Activated CD4-positive, alpha-beta T cell treated with anti-CD3 and anti-CD28 coated beads for 36 hours (primary cell): ENCODE data around the gene BRIP1. TPM values are rescaled to one million over a fixed set of nuclear protein-coding genes. Genes with fewer than 3 reads are reported as not detected.
"Not testable (repeated sequence)": the region's sequence is repeated elsewhere in the genome, so short reads cannot be mapped to it uniquely, and the experiment has no call there.

Experiments used
- ATAC-seq: fragments of 200-7000 bp; cut with Tn5 transposase; one replicate; pipeline ENCODE4 v1.10.0; 2021; ENCODE audit warnings: mild to moderate bottlenecking, moderate library complexity
- CTCF ChIA-PET: fragments of 350-600 bp; sonication (Branson Sonifier 250); formaldehyde crosslinking; loops from one replicate; lab custom pipeline; 2021; ENCODE audit warnings: antibody characterized with exemption; lab: Charles Lee
- POLR2A ChIA-PET: fragments of 350-600 bp; sonication (Branson Sonifier 250); formaldehyde crosslinking; loops from one replicate; lab custom pipeline; 2021; ENCODE audit warnings: antibody characterized with exemption, inconsistent platforms; lab: Charles Lee
- DNase-seq: peaks from one replicate; pipeline ENCODE4 v3.0.0-alpha.2; 2020
- H3K27ac Mint-ChIP-seq: one replicate; pipeline ENCODE4 v1.8.0; 2021; ENCODE audit warnings: mixed read lengths
- H3K27me3 Mint-ChIP-seq: one replicate; pipeline ENCODE4 v1.8.0; 2021; ENCODE audit warnings: mixed read lengths
- H3K36me3 Mint-ChIP-seq: one replicate; pipeline ENCODE4 v1.8.0; 2021; ENCODE audit warnings: low read depth, mixed read lengths
- H3K4me1 Mint-ChIP-seq: one replicate; pipeline ENCODE4 v1.8.0; 2021; ENCODE audit warnings: mixed read lengths
- H3K4me3 Mint-ChIP-seq: one replicate; pipeline ENCODE4 v1.8.0; 2021; ENCODE audit warnings: mild to moderate bottlenecking, moderate library complexity, mixed read lengths
- H3K9me3 Mint-ChIP-seq: one replicate; pipeline ENCODE4 v1.8.0; 2021; ENCODE audit warnings: low read depth, mixed read lengths
- intact Hi-C, 2 experiments: fragments of 100-400 bp; cut with DNase I in 1 of 2; cut with micrococcal nuclease in 1 of 2; formaldehyde crosslinking; loops; one replicate each; pipeline versions ENCODE4 v1.14.2 to v1.15.1; 2022 to 2024; cut with DNase I, micrococcal nuclease
- total RNA-seq, 2 experiments: library from RNA; stranded (reverse); gene quantifications; one replicate each; pipeline ENCODE4 v1.2.3, GENCODE V29; 2021

The BRIP1 gene
- total RNA-seq, 2 experiments from 2014 or later, result 15.4 to 16.2 TPM

DNA sequence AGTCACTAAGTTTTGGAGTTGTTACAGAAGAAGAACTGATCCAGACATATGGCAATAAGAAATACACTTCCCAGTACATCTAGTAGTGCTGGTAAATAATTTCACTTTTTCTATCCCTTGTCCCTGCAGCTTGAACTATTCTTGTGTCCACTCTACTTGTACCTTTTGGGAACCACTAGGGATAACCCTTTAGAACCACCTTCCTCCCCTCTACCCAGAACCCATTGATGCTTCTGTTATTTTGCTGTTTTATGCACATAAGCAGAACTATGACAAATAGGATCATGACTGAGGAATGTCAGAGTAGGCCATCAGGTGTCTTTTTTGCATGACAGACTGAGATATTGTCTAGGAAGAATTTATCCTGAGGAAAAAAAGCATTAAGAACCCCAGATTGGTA, 125.1 kb downstream of the BRIP1 start:
- Mint-ChIP-seq H3K27ac (no peak overlapping the region), H3K36me3 (peaks cover 35% of the 10 kb centered on the region), H3K4me3 (no peak overlapping the region), H3K4me1 (no peaks in the 10 kb centered on the region), H3K9me3 (peaks cover 9% of the 10 kb centered on the region), H3K27me3 (no peaks in the 10 kb centered on the region)
- intact Hi-C loops, result no loop called here
- no peak for DNase-seq
- CTCF ChIA-PET, result no interaction called here
- ATAC-seq, result no peak
- POLR2A ChIA-PET, result no interaction called here

DNA sequence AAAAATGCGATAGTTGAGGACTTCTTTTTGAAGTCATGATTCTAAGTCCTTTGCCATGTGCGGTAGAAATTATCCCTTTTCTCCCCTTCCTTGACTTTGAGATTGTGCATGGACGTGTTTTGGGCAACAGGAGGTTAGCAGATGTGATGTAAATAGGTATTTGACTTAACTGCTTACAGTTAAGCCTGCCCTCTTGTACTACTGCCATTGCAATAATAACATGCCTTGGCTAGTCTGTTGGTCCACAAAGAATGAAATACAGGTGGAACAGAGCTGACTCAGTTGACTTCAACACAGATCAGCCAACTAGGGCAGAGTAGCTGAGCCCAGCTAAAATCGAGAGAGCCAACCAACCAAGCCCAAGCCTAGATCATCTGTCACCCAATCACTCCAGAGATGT, 125.5 kb downstream of the BRIP1 start:
- no peaks in the 10 kb centered on the region for H3K4me1 Mint-ChIP-seq
- H3K9me3 Mint-ChIP-seq, result peaks cover 9% of the 10 kb centered on the region
- ATAC-seq, result no peak
- no peak overlapping the region for H3K27ac Mint-ChIP-seq
- CTCF ChIA-PET, result no interaction called here
- no peaks in the 10 kb centered on the region for H3K27me3 Mint-ChIP-seq
- peaks cover 35% of the 10 kb centered on the region for H3K36me3 Mint-ChIP-seq
- POLR2A ChIA-PET, result no interaction called here
- H3K4me3 Mint-ChIP-seq, result no peak overlapping the region
- intact Hi-C loops, result no loop called here
- no peak for DNase-seq

DNA sequence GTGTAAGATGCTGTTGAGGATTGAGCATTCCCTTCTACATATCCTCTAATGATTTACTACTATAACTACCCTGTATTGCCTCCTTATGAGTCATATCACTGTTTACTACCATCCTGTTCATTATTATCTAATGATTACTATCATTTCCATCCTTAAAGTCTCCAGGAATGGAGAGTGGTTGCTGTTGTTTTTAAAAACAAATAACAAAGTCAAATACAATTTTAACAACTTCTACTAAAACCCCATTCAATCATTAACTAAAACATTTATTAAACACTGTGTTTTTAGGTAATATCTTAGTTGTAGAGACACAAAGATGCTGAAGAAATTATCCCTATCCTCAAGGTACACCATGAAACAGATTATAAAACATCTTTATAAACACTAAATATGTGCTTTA, 126.9 kb downstream of the BRIP1 start:
- Mint-ChIP-seq H3K27ac (no peak overlapping the region), H3K27me3 (no peaks in the 10 kb centered on the region), H3K4me3 (no peak overlapping the region), H3K9me3 (peaks cover 9% of the 10 kb centered on the region), H3K36me3 (peaks cover 25% of the 10 kb centered on the region), H3K4me1 (no peaks in the 10 kb centered on the region)
- DNase-seq (no peak), ATAC-seq (no peak)
- intact Hi-C loops, result no loop called here
- ChIA-PET CTCF (no interaction called here), POLR2A (no interaction called here)

DNA sequence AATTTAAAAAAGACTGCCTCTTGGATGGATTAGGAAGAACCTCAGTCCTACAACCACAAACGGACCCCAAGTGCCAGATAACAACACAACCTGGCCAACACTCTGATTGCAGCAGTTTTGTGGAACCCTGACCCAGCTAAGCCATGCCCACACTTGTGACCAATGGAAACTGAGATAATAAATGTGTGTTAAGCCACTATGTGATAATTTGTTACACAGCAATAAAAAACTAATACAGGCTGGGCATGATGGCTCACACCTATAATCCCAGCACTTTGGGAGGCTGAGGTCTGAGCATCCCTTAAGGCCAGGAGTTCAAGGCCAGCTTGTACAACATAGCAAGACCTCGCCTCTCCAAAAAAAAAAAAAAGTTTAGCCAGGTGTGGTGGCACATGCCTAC, 127.5 kb downstream of the BRIP1 start:
- POLR2A ChIA-PET, result no interaction called here
- no peak for DNase-seq
- no peaks in the 10 kb centered on the region for H3K27me3 Mint-ChIP-seq
- CTCF ChIA-PET, result no interaction called here
- peaks cover 19% of the 10 kb centered on the region for H3K36me3 Mint-ChIP-seq
- ATAC-seq, result no peak
- H3K4me3 Mint-ChIP-seq, result no peak overlapping the region
- peaks cover 4% of the 10 kb centered on the region for H3K9me3 Mint-ChIP-seq
- no peak overlapping the region for H3K27ac Mint-ChIP-seq
- no peaks in the 10 kb centered on the region for H3K4me1 Mint-ChIP-seq
- intact Hi-C loops, result no loop called here

DNA sequence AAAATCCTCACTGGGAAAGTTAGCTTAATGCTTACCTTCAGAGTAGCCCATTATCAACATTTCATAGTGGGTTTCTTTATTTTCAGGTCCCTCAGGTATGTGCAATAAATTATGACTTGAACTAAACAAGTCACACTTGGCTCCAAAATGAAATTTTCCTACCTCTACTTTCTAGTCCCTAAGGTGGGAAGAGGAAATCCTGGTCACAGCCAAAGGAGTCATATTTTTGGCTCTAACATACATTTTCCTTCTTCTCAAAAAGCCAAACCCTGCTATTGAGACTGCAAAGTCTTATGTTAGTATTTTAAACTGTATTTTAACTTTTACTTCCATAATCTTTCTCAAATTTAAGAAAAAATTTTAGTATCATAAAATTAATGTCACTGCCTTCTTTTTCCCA, 128.9 kb downstream of the BRIP1 start:
- Mint-ChIP-seq H3K4me1 (no peaks in the 10 kb centered on the region), H3K4me3 (no peak overlapping the region), H3K27me3 (no peaks in the 10 kb centered on the region), H3K27ac (no peak overlapping the region), H3K9me3 (peaks cover 4% of the 10 kb centered on the region), H3K36me3 (peaks cover 14% of the 10 kb centered on the region)
- intact Hi-C loops, result no loop called here
- DNase-seq, result no peak
- POLR2A ChIA-PET, result no interaction called here
- CTCF ChIA-PET, result no interaction called here
- ATAC-seq, result no peak

DNA sequence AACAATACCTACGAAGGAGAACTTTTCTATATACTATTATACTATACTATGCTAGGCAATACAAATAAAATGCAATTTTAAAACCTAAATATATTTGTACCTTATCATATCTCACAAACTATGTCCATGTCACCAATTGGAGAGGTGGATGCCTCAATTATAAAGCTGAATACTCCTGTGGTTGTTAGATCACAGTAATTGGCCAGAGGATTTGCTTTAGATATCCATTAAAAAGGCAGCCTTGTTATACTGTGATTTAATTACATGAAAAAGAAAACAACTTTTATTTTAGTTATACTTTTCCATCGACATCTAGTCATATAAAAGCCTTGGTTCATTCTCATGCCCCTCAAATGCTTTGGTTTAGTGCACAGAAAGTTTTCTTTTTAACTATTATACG, 129.3 kb downstream of the BRIP1 start:
- ChIA-PET CTCF (no interaction called here), POLR2A (no interaction called here)
- ATAC-seq (no peak), DNase-seq (no peak)
- Mint-ChIP-seq H3K27me3 (no peaks in the 10 kb centered on the region), H3K36me3 (peaks cover 13% of the 10 kb centered on the region), H3K4me3 (no peak overlapping the region), H3K27ac (no peak overlapping the region), H3K9me3 (peaks cover 4% of the 10 kb centered on the region), H3K4me1 (no peaks in the 10 kb centered on the region)
- intact Hi-C loops, result no loop called here

DNA sequence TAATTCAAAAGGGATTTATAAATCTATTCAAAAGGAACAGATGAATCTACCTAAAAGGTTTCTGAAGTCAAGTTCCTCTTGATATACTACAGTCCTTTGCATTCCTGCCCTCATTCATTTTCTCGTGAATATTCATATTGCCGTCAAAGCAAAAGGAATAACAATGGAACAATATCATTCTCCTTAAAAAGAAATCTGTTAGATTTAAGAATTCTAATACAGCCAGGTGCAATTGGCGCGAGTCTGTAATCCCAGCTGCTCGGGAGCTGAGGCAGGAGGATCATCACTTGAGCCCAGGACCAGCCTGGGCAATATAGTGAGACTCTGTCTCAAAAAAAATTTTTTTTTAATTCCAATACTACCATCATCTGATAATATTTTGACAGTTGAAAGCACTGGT, 130.3 kb downstream of the BRIP1 start:
- H3K27me3 Mint-ChIP-seq, result no peaks in the 10 kb centered on the region
- ATAC-seq, result no peak
- CTCF ChIA-PET, result no interaction called here
- no peak overlapping the region for H3K4me3 Mint-ChIP-seq
- POLR2A ChIA-PET, result no interaction called here
- intact Hi-C loops, result no loop called here
- H3K4me1 Mint-ChIP-seq, result no peaks in the 10 kb centered on the region
- H3K9me3 Mint-ChIP-seq, result peaks cover 4% of the 10 kb centered on the region
- no peak overlapping the region for H3K27ac Mint-ChIP-seq
- no peak for DNase-seq
- H3K36me3 Mint-ChIP-seq, result peaks cover 12% of the 10 kb centered on the region

DNA sequence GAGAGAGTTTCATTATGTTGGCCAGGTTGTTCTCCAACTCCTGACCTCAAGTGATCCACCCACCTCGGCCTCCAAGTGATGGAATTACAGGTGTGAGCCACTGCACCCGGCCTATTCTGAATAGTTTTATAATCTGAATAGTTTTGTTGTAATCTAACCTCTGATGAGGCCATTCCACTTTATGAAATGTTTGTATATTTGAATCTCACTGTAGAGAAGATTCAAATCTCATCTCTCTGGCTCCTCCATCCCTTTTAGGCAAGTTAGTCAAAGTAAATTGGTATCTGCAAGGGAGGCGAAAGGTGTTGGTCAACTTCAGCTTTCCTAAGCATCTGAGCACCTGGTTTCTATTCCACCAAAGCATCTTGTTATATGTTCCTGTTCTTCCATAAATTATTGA, 131.2 kb downstream of the BRIP1 start:
- CTCF ChIA-PET, result no interaction called here
- Mint-ChIP-seq H3K4me1 (no peaks in the 10 kb centered on the region), H3K4me3 (no peak overlapping the region), H3K27ac (no peak overlapping the region), H3K36me3 (peaks cover 10% of the 10 kb centered on the region), H3K27me3 (no peaks in the 10 kb centered on the region), H3K9me3 (no peaks in the 10 kb centered on the region)
- ATAC-seq, result no peak
- POLR2A ChIA-PET, result no interaction called here
- intact Hi-C loops, result no loop called here
- DNase-seq, result no peak

DNA sequence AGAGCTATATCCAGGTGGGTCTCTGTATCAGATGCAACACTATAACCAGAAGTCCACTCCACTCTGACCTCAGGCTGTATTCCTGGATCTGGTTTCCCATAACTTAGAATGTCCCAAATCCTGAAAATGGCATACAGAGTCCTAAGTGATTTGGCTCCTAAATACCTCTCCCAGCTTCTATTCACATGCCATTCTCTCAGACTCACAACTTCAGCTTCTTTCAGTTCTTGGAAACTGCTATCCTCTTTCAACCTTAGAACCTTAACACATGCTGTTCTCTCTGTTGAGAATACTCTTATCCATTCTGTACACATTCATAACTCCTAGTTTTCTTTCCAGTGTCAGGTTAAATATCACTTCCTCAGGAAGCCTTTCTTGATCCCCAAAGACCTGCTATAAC, 132.0 kb downstream of the BRIP1 start:
- Mint-ChIP-seq H3K27me3 (no peaks in the 10 kb centered on the region), H3K4me1 (no peaks in the 10 kb centered on the region), H3K9me3 (no peaks in the 10 kb centered on the region), H3K36me3 (peaks cover 11% of the 10 kb centered on the region), H3K27ac (no peak overlapping the region), H3K4me3 (no peak overlapping the region)
- intact Hi-C loops, result no loop called here
- CTCF ChIA-PET, result no interaction called here
- POLR2A ChIA-PET, result no interaction called here
- DNase-seq (no peak), ATAC-seq (no peak)

DNA sequence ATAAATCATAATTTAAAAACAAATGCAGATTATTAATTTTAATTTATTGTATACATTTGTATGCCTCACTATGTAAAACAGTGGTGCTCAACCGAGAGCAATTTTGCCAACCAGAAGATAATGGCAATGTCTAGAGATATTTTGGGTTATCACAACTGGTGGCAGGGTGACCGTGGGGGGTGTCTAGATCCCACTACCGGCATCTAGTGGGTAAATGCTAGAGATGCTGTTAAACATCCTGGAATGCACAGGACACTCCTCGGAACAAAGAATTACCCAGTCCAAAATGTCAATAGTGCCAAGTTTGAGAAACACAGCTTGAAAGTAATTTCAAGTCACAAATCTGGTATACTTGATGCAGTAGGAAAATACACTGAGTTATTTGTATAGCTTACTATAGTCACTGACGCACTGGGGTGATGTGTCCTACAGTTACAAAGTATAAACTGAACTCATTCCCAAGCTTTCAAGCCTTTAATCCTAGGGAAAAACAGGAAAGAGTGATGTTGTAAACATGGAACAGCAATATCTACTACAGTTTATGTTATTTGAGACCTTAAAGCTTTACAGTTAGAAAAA, 133.5 kb downstream of the BRIP1 start:
- no peaks in the 10 kb centered on the region for H3K4me1 Mint-ChIP-seq
- ATAC-seq (no peak), DNase-seq (no peak)
- H3K4me3 Mint-ChIP-seq, result no peak overlapping the region
- intact Hi-C loops, result no loop called here
- CTCF ChIA-PET, result interaction anchor here (1.0 to 1.1 kb wide), 2 partner anchors 48 to 103 kb away, joined by 4 read pairs; no protein-coding TSS in a partner anchor
- H3K27ac Mint-ChIP-seq, result no peak overlapping the region
- peaks cover 9% of the 10 kb centered on the region for H3K36me3 Mint-ChIP-seq
- no peaks in the 10 kb centered on the region for H3K27me3 Mint-ChIP-seq
- POLR2A ChIA-PET, result interaction anchor here (0.5 kb wide), 1 partner anchor 230 kb away, joined by 3 read pairs; no protein-coding TSS in a partner anchor
- H3K9me3 Mint-ChIP-seq, result no peaks in the 10 kb centered on the region

DNA sequence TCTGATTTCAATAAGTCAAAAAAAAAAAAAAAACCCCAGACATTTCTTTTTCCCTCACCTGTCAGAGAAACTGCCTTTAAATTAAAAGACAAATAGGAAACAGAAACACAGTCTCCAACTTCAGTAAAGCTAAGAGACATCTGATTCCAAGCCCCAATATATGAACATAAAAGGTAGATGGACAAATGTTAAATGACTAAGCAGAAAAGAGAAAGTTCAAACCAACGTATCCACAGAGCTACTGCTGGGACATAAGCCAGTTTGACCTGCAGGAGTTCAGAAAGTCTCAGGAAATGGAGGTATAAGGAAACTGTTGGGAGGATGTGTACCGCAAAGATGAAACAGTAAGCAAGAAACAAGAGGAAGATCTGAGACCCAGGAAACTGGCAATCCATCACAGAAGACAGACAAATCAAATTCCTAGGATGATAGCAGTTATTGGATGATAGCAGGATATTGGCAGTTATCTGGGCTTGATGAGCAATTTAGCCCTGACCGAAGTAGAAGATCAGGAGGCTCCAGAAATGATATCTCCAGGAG, 135.0 kb downstream of the BRIP1 start:
- H3K9me3 Mint-ChIP-seq, result no peaks in the 10 kb centered on the region
- no peak overlapping the region for H3K4me3 Mint-ChIP-seq
- CTCF ChIA-PET, result no interaction called here

DNA sequence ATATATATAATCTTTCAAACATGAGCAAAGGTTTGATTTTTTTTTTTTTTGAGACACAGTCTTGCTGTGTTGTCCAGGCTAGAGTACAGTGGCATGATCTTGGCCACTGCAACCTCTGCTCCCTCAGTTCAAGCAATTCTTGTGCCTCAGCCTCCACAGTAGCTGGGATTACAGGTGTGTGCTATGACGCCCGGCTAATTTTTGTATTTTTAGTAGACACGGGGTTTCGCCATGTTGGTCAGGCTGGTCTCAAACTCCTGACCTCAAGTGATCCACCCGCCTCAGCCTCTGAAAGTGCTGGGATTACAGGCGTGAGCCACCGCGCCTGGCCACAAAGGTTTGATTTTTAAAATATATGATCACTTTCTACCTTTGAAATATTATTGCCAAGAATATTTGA, 135.5 kb downstream of the BRIP1 start:
- intact Hi-C loops, H3K27me3 Mint-ChIP-seq, POLR2A ChIA-PET, CTCF ChIA-PET, H3K9me3 Mint-ChIP-seq, H3K36me3 Mint-ChIP-seq, ATAC-seq, H3K4me1 Mint-ChIP-seq, DNase-seq, H3K4me3 Mint-ChIP-seq, H3K27ac Mint-ChIP-seq: not testable (repeated sequence)

More for the DNA sequence above, 135.0 kb downstream of the BRIP1 start:
- POLR2A ChIA-PET, result no interaction called here
- Mint-ChIP-seq H3K27ac (no peak overlapping the region), H3K36me3 (peaks cover 9% of the 10 kb centered on the region), H3K27me3 (no peaks in the 10 kb centered on the region), H3K4me1 (no peaks in the 10 kb centered on the region)
- intact Hi-C loops, result no loop called here
- ATAC-seq (no peak), DNase-seq (no peak)
